NCI-H1048 (cell line): Measurements from ENCODE around the gene HPCAL1.

ENCODE experiments used
- DNase-seq: peaks from one replicate; lab custom pipeline; 2025; lab: John Stamatoyannopoulos, UW

HPCAL1 gene

GRCh38 chr2:10467401-10467800 is 164.7 kb downstream of the HPCAL1 start:
- DNase-seq, result no peak

DNA sequence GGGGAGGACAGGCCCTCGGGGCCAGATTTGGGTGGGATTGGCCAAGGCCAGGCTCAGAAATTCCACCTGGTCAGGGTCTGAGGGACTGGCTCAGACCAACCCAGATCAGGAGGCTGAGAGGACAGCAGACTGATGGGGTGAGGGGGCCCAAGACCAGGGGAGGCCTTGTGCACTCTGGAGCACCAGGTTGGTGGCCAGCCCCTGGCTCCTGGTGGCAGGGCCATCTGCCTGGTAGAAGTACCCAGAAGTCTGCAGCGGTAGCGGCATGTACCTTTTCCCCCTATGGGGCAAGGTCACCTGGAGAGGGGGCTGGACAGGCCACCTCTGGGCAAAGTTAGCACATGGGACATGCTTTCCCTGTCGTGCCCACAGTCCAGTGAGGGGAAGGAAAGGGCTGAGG is 166.6 kb downstream of the HPCAL1 start:
- DNase-seq, result no peak

- DNase-seq, result no peak
Measured at GRCh38 chr2:10469955-10470608, 167.4 kb downstream of the HPCAL1 start.

DNA sequence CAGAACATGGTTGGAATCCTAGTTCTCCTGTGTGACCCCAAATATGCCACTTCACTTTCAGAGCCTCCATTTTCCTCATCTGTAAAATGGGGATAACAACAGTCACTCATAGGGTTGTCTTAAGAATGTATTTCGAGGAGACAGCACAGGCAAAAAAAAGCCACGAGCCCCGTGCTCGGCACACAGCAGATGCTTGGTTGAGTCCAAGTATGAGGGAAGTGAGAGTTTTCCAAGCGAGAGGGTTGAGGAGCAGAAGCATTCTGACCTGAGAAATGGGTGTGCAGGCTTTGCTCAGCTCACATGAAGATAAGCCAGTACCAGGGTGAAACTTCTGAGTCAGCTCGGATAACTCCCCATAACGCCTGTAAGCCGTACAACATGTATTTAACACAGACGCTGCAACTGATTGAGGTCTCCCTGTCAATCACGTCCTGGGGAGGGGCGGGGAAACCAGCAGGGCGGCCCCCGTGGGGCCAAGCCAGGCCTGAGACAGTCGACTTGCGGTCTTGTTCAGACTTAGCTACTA is 168.4 kb downstream of the HPCAL1 start:
- no peak for DNase-seq

DNA sequence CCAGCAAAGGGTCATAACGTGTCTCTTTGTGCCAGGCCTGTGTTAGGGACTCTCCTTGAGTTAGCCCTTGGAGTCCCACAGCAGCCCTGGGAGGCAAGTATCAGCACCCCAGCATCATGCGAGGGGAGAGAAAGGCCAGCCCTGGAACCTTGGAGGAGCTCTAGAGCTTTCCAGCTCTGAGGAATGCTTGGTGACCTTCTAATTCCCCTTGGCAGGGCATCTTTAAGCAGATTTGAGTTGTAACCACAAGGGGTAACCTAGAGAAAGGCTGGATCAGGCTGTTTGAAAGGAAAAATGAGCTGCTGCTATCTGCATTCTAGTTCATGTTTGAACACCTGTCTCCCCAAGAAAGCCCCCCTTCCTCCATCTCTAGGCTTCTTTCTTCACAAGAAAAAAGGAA is 169.3 kb downstream of the HPCAL1 start:
- DNase-seq, result no peak

- no peak for DNase-seq
Measured at GRCh38 chr2:10473121-10473756, 170.5 kb downstream of the HPCAL1 start.

DNA sequence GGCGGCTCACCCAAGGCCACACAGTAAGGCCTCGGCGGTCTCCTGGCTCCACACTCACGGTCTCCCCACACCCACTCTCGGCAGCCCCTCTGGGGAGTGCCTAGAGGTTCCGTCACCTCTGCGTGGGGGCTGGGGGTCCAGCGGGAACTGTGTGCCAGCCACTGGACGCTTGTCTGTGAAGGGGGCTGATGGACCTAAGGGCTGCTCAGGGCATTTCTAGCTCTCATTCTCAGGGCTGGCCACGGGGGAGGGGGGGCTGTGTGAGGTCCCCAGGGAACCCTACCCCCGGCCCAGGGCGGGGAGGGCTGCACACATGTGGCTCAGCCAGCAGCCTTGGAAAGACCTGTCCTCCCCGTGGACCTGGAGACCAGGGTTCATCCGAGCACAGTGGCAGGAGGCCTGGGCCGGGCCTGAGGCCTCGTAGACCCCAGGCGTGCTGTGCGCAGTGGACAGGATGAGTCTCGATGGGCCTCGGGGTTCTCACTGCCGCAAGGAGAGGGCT is 172.6 kb downstream of the HPCAL1 start:
- DNase-seq, result no peak

GRCh38 chr2:10475811-10476660 is 173.3 kb downstream of the HPCAL1 start:
- no peak for DNase-seq

GRCh38 chr2:10476723-10477442 is 174.2 kb downstream of the HPCAL1 start:
- DNase-seq, result no peak
